Lower leg skin (tissue), 4 donors: Measurements from ENCODE around the gene BARX2. TPM values are rescaled to one million over a fixed set of nuclear protein-coding genes. Genes with fewer than 3 reads are reported as not detected.

Source experiments
- DNase-seq, 2 donors: peaks; one replicate each; pipeline ENCODE4 v3.0.0-alpha.2; 2019; ENCODE audit warnings: low spot score in 2 of 2
- H3K4me3 ChIP-seq: fragments of 200-600 bp; sonication (generic); 2 replicates; pipeline ENCODE4 v1.5.1; 2017; ENCODE audit warnings: mild to moderate bottlenecking, low read depth; ENCODE audit not compliant: poor library complexity, severe bottlenecking
- POLR2A ChIP-seq, 2 donors: fragments of 450-650 bp; IDR thresholded peaks; one replicate each; pipeline ENCODE4 v1.6.1; 2016 to 2017; ENCODE audit warnings: antibody characterized with exemption in 2 of 2, mild to moderate bottlenecking in 1 of 2, moderate library complexity in 1 of 2
- WGBS, 2 donors: methylation state at CpG; one replicate each; pipeline ENCODE4 v1.1.5; 2018; 5-methylcytosine and 5-hydroxymethylcytosine counted together
- intact Hi-C: fragments of 100-400 bp; cut with DNase I; formaldehyde crosslinking; loops from one replicate; pipeline ENCODE4 v1.15.0; 2023; ENCODE audit warnings: low total_unique reads
- total RNA-seq, 4 donors: library from RNA; depleted of rRNA; stranded (reverse); fragments of >200 nt; gene quantifications; one replicate each; pipeline ENCODE4 v1.1.0, GENCODE V29; 2016
- TF ChIP-seq, protein P1 (sequence below), 3 donors: fragments of 450-650 bp; IDR thresholded peaks; one replicate each; pipeline ENCODE4 v1.5.1; 2016; ENCODE audit warnings: antibody characterized with exemption in 3 of 3, mild to moderate bottlenecking in 3 of 3, moderate library complexity in 2 of 3

BARX2 gene
- total RNA-seq, 4 donors from 2014 or later: 9.4 to 31.1 (median 14.1) TPM

DNA sequence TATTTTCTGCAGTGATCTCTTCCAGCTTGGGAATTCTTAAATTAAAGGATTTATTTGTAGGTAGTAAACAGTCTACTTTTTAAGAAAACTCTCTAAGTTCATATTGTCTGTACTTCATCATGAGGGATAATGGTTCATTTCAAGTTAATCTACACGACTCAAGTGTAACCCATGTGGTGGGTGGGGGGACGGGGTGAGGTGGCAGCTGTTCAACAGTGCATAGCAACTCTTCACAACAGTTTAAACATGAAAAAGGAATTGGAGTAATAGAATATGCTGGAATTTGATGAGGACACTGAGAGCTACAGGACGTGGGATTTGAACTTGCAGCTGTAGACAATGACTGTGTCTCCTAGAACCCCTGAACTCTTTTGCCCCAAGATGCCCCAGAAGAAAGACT, 20.8 kb downstream of the BARX2 start:
- DNase-seq: no peak
- no peak overlapping the region for H3K4me3 ChIP-seq
- intact Hi-C loops: no loop called here
- TF ChIP-seq, protein P1, sequence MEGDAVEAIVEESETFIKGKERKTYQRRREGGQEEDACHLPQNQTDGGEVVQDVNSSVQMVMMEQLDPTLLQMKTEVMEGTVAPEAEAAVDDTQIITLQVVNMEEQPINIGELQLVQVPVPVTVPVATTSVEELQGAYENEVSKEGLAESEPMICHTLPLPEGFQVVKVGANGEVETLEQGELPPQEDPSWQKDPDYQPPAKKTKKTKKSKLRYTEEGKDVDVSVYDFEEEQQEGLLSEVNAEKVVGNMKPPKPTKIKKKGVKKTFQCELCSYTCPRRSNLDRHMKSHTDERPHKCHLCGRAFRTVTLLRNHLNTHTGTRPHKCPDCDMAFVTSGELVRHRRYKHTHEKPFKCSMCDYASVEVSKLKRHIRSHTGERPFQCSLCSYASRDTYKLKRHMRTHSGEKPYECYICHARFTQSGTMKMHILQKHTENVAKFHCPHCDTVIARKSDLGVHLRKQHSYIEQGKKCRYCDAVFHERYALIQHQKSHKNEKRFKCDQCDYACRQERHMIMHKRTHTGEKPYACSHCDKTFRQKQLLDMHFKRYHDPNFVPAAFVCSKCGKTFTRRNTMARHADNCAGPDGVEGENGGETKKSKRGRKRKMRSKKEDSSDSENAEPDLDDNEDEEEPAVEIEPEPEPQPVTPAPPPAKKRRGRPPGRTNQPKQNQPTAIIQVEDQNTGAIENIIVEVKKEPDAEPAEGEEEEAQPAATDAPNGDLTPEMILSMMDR (IDR thresholded peaks at IDR 0.05): no peak
- TF ChIP-seq POLR2A (IDR thresholded peaks at IDR 0.05): no peak
- 70 to 76% methylated on average over 3 of the region's 3 CpGs for WGBS, 2 donors

- WGBS, 2 donors: 74 to 75% methylated on average over 3 of the region's 3 CpGs
- TF ChIP-seq, protein P1 (IDR thresholded peaks at IDR 0.05): no peak
- TF ChIP-seq POLR2A (IDR thresholded peaks at IDR 0.05): no peak
- no peak for DNase-seq
- intact Hi-C loops: no loop called here
- no peak overlapping the region for H3K4me3 ChIP-seq
Measured at GRCh38 chr11:129402206-129403171, 26.8 kb downstream of the BARX2 start.

GRCh38 chr11:129404731-129405130, 29.1 kb downstream of the BARX2 start:
- 81 to 91% methylated on average over 4 of the region's 4 CpGs for WGBS, 2 donors
- TF ChIP-seq POLR2A (IDR thresholded peaks at IDR 0.05): no peak
- TF ChIP-seq, protein P1 (IDR thresholded peaks at IDR 0.05): no peak
- intact Hi-C loops: no loop called here
- no peak overlapping the region for H3K4me3 ChIP-seq
- DNase-seq: no peak

DNA sequence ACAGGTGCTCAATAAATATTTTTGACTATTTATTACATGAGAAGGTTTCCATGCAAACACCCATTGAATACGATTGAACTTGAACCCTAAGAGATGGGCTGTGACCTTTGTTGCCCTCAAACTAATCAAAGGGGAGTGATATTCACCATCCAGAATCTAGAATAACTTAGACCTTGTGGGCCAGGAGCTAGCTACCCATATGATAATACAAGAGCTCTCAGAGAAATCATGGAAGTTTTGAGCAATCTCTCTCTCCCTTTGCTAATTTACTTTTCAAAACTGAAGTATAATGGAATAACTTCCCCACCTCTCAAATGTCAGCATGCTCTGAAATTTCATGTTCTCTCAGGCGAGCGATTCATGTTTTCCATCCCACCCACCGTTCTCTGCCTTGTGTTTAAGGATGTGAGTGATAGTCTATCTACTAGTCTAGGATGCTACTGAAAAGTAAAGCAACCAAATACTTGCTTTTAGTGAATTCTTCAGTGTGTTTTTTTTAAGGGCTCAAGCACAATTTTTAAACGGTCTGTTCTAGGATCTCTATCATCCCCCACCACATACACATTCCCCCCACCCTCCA, 33.3 kb downstream of the BARX2 start:
- WGBS, 2 donors: 74 to 77% methylated on average over 5 of the region's 5 CpGs
- TF ChIP-seq, protein P1 (IDR thresholded peaks at IDR 0.05): no peak
- TF ChIP-seq POLR2A (IDR thresholded peaks at IDR 0.05): no peak
- DNase-seq: no peak
- H3K4me3 ChIP-seq: no peak overlapping the region
- intact Hi-C loops: no loop called here

DNA sequence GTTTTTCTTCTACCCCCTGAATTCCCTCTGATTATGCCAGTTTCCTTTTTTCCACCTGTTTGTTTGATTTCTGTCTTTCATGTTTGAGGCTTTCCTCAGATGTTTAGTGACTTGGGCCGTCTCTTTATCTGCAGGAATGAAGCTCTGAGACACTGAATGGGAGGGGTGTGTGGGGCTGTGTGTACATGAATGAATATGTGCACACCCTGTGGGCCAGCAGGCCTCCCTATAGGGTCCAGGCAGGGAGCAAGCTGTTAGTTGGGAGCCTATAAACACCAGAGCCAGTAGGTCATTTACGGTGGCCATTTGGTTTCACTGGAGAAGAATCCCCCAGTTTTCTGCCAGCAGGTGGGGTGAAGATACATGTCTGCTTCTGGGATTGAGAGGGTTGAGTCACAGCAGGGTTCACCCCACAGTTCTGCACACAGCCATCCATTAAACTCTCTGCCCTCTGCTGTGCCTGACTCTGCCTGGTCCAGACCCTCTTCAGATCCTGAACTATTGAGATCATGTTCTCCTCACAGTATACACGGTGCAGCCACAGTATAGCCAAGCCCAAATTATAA, 34.8 kb downstream of the BARX2 start:
- WGBS, 2 donors: 69 to 84% methylated on average over 3 of the region's 3 CpGs
- no peak for DNase-seq
- TF ChIP-seq, protein P1 (IDR thresholded peaks at IDR 0.05): no peak
- no peak for TF ChIP-seq POLR2A (IDR thresholded peaks at IDR 0.05)
- intact Hi-C loops: no loop called here
- no peak overlapping the region for H3K4me3 ChIP-seq
